Measurements from ENCODE around the gene C2CD5. TPM values are rescaled to one million over a fixed set of nuclear protein-coding genes. Genes with fewer than 3 reads are reported as not detected.

Gene C2CD5
- total RNA-seq, 8 experiments from 2014 or later, result 25.4 to 54.0 (median 34.0) TPM

GRCh38 chr12:22416801-22417200, 127.5 kb downstream of the C2CD5 start:
- in situ Hi-C loops (cut with MboI; ENCODE audit: low pct_unique_long_range_greater_than_20kb in 2 of 9, low sequenced_read_pairs in 9 of 9, unreplicated experiment in 9 of 9), result no loop called here
- Histone ChIP-seq H3K4me3 (no peak overlapping the region), H3K4me1 (replicated peaks in 1 of 2) (peaks cover 2 to 4% of the 10 kb centered on the region in 2 donors), H3K27ac (no peak overlapping the region)
- no peak for ATAC-seq (replicated peaks in 6 of 8)

- WGBS, 10 experiments, result 5 to 94% (median 83%) methylated on average over 2 to 4 of the region's 4 CpGs; no CpG with 5 or more reads in 1 of the 10 experiments
- H3K4me3 ChIP-seq, result no peak overlapping the region
- H3K4me1 ChIP-seq (replicated peaks in 1 of 2), result peaks cover 2 to 4% of the 10 kb centered on the region in 2 donors
- in situ Hi-C loops (cut with MboI; ENCODE audit: low pct_unique_long_range_greater_than_20kb in 2 of 9, low sequenced_read_pairs in 9 of 9, unreplicated experiment in 9 of 9), result no loop called here
- H3K27ac ChIP-seq, result no peak overlapping the region
- ATAC-seq (replicated peaks in 6 of 8), result no peak
Observed at GRCh38 chr12:22415342-22416309, 128.7 kb downstream of the C2CD5 start.

- Histone ChIP-seq H3K27ac (no peak overlapping the region), H3K4me1 (replicated peaks in 1 of 2) (peaks cover 2 to 4% of the 10 kb centered on the region in 2 donors), H3K4me3 (no peak overlapping the region)
- 23 to 100% (median 70%) methylated on average over 2 of the region's 2 CpGs; no CpG with 5 or more reads in 4 of the 10 experiments for WGBS, 10 experiments
- no peak for ATAC-seq (replicated peaks in 6 of 8)
- in situ Hi-C loops (cut with MboI; ENCODE audit: low pct_unique_long_range_greater_than_20kb in 2 of 9, low sequenced_read_pairs in 9 of 9, unreplicated experiment in 9 of 9), result no loop called here
Observed at GRCh38 chr12:22414742-22415141, 129.6 kb downstream of the C2CD5 start.

- 30 to 89% (median 80%) methylated on average over 1 to 3 of the region's 3 CpGs; no CpG with 5 or more reads in 2 of the 10 experiments for WGBS, 10 experiments
- Histone ChIP-seq H3K4me3 (no peak overlapping the region), H3K4me1 (replicated peaks in 1 of 2) (peaks cover 2 to 12% of the 10 kb centered on the region in 2 donors), H3K27ac (no peak overlapping the region)
- in situ Hi-C loops (cut with MboI; ENCODE audit: low pct_unique_long_range_greater_than_20kb in 2 of 9, low sequenced_read_pairs in 9 of 9, unreplicated experiment in 9 of 9), result no loop called here
- no peak for ATAC-seq (replicated peaks in 6 of 8)
Observed at GRCh38 chr12:22413592-22413991, 130.8 kb downstream of the C2CD5 start.

- WGBS, 10 experiments, result 66 to 100% (median 82%) methylated on average over 1 to 3 of the region's 3 CpGs; no CpG with 5 or more reads in 2 of the 10 experiments
- Histone ChIP-seq H3K4me1 (replicated peaks in 1 of 2) (peaks cover 2 to 12% of the 10 kb centered on the region in 2 donors), H3K27ac (no peak overlapping the region), H3K4me3 (no peak overlapping the region)
- no peak for ATAC-seq (replicated peaks in 6 of 8)
- in situ Hi-C loops (cut with MboI; ENCODE audit: low pct_unique_long_range_greater_than_20kb in 2 of 9, low sequenced_read_pairs in 9 of 9, unreplicated experiment in 9 of 9), result no loop called here
Observed at GRCh38 chr12:22412581-22412980, 131.8 kb downstream of the C2CD5 start.

- no peak overlapping the region for H3K27ac ChIP-seq
- H3K4me3 ChIP-seq, result no peak overlapping the region
- in situ Hi-C loops (cut with MboI; ENCODE audit: low pct_unique_long_range_greater_than_20kb in 2 of 9, low sequenced_read_pairs in 9 of 9, unreplicated experiment in 9 of 9), result no loop called here
- H3K4me1 ChIP-seq (replicated peaks in 1 of 2), result peaks cover 0 to 12% of the 10 kb centered on the region in 2 donors
- no peak for ATAC-seq (replicated peaks in 6 of 8)
- WGBS, 10 experiments, result 14 to 100% (median 93%) methylated on average over 1 to 3 of the region's 3 CpGs; no CpG with 5 or more reads in 3 of the 10 experiments
Observed at GRCh38 chr12:22410486-22410885, 133.9 kb downstream of the C2CD5 start.

GRCh38 chr12:22409377-22410164, 134.8 kb downstream of the C2CD5 start:
- Histone ChIP-seq H3K4me1 (replicated peaks in 1 of 2) (peaks cover 0 to 12% of the 10 kb centered on the region in 2 donors), H3K27ac (no peak overlapping the region), H3K4me3 (no peak overlapping the region)
- WGBS, 10 experiments, result 43 to 94% (median 79%) methylated on average over 1 to 10 of the region's 12 CpGs; no CpG with 5 or more reads in 3 of the 10 experiments
- ATAC-seq (replicated peaks in 6 of 8), result peak in 3 of 8 experiments; percentile 25 to 37 (median 30)
- in situ Hi-C loops (cut with MboI; ENCODE audit: low pct_unique_long_range_greater_than_20kb in 2 of 9, low sequenced_read_pairs in 9 of 9, unreplicated experiment in 9 of 9), result no loop called here

- ATAC-seq (replicated peaks in 6 of 8), result peak; percentile 48 to 82 (median 69)
- no peak overlapping the region for H3K27ac ChIP-seq
Observed at GRCh38 chr12:22408610-22409376, 135.5 kb downstream of the C2CD5 start.

GRCh38 chr12:22407397-22407796, 136.9 kb downstream of the C2CD5 start:
- in situ Hi-C loops (cut with MboI; ENCODE audit: low pct_unique_long_range_greater_than_20kb in 2 of 9, low sequenced_read_pairs in 9 of 9, unreplicated experiment in 9 of 9), result no loop called here
- ATAC-seq (replicated peaks in 6 of 8), result no peak
- 46 to 100% (median 89%) methylated on average over 2 to 3 of the region's 3 CpGs; no CpG with 5 or more reads in 2 of the 10 experiments for WGBS, 10 experiments

More at GRCh38 chr12:22408610-22409376, 135.5 kb downstream of the C2CD5 start:
- H3K4me1 ChIP-seq (replicated peaks in 1 of 2), result peaks cover 0 to 11% of the 10 kb centered on the region in 2 donors
- 7 to 88% (median 47%) methylated on average over 1 to 7 of the region's 8 CpGs; no CpG with 5 or more reads in 1 of the 10 experiments for WGBS, 10 experiments
- in situ Hi-C loops (cut with MboI; ENCODE audit: low pct_unique_long_range_greater_than_20kb in 2 of 9, low sequenced_read_pairs in 9 of 9, unreplicated experiment in 9 of 9), result no loop called here
- no peak overlapping the region for H3K4me3 ChIP-seq

GRCh38 chr12:22406627-22407026, 137.7 kb downstream of the C2CD5 start:
- Histone ChIP-seq H3K27ac (no peak overlapping the region), H3K4me1 (replicated peaks in 1 of 2) (peaks cover 0 to 8% of the 10 kb centered on the region in 2 donors), H3K4me3 (no peak overlapping the region)
- no peak for ATAC-seq (replicated peaks in 6 of 8)
- WGBS, 10 experiments, result 54 to 100% (median 100%) methylated on average over 1 of the region's 1 CpG; no CpG with 5 or more reads in 2 of the 10 experiments
- in situ Hi-C loops (cut with MboI; ENCODE audit: low pct_unique_long_range_greater_than_20kb in 2 of 9, low sequenced_read_pairs in 9 of 9, unreplicated experiment in 9 of 9), result no loop called here

More at GRCh38 chr12:22407397-22407796, 136.9 kb downstream of the C2CD5 start:
- Histone ChIP-seq H3K4me3 (no peak overlapping the region), H3K4me1 (replicated peaks in 1 of 2) (peaks cover 0 to 8% of the 10 kb centered on the region in 2 donors), H3K27ac (no peak overlapping the region)

GRCh38 chr12:22399464-22400180, 144.7 kb downstream of the C2CD5 start:
- ATAC-seq (replicated peaks in 6 of 8), result no peak
- no peak overlapping the region for H3K27ac ChIP-seq
- no peak overlapping the region for H3K4me3 ChIP-seq
- WGBS, 10 experiments, result 17 to 78% (median 65%) methylated on average over 1 to 4 of the region's 4 CpGs
- H3K4me1 ChIP-seq (replicated peaks in 1 of 2), result no peaks in the 10 kb centered on the region
- in situ Hi-C loops (cut with MboI; ENCODE audit: low pct_unique_long_range_greater_than_20kb in 2 of 9, low sequenced_read_pairs in 9 of 9, unreplicated experiment in 9 of 9), result no loop called here

All from motor neuron (in vitro differentiated cells).